RPMI8226 (cell line): Measurements from ENCODE around the gene EXOG.

Experiments
- DNase-seq: peaks from one replicate; pipeline ENCODE4 v3.0.0-alpha.2; 2015

EXOG gene

GRCh38 chr3:38511546-38511945 lies 15.4 kb downstream of the EXOG start:
- DNase-seq, result no peak

GRCh38 chr3:38515367-38515766 lies 19.2 kb downstream of the EXOG start:
- DNase-seq, result no peak

- no peak for DNase-seq
Measured at GRCh38 chr3:38516669-38517068, 20.5 kb downstream of the EXOG start.

GRCh38 chr3:38519000-38519399 lies 22.9 kb downstream of the EXOG start:
- no peak for DNase-seq

GRCh38 chr3:38519651-38520050 lies 23.5 kb downstream of the EXOG start:
- DNase-seq, result no peak

- DNase-seq, result peak; percentile 69
Measured at GRCh38 chr3:38521391-38521987, 25.3 kb downstream of the EXOG start.

GRCh38 chr3:38522002-38522401 lies 25.9 kb downstream of the EXOG start:
- no peak for DNase-seq

GRCh38 chr3:38524141-38524739 lies 28.1 kb downstream of the EXOG start:
- DNase-seq, result no peak

- DNase-seq, result no peak
Measured at GRCh38 chr3:38526792-38527191, 30.7 kb downstream of the EXOG start.

GRCh38 chr3:38528457-38528856 lies 32.3 kb downstream of the EXOG start:
- peak; percentile 40 for DNase-seq

- DNase-seq, result no peak
Measured at GRCh38 chr3:38532529-38532928, 36.4 kb downstream of the EXOG start.

- no peak for DNase-seq
Measured at GRCh38 chr3:38533285-38533976, 37.3 kb downstream of the EXOG start.

- no peak for DNase-seq
Measured at GRCh38 chr3:38534180-38534579, 38.0 kb downstream of the EXOG start.

- no peak for DNase-seq
Measured at GRCh38 chr3:38534604-38535003, 38.5 kb downstream of the EXOG start.

- DNase-seq, result no peak
Measured at GRCh38 chr3:38536671-38537070, 40.5 kb downstream of the EXOG start.

- no peak for DNase-seq
Measured at GRCh38 chr3:38538773-38539353, 42.7 kb downstream of the EXOG start.

GRCh38 chr3:38541806-38542205 lies 45.7 kb downstream of the EXOG start:
- DNase-seq, result no peak

- no peak for DNase-seq
Measured at GRCh38 chr3:38542401-38543298, 46.5 kb downstream of the EXOG start.

- no peak for DNase-seq
Measured at GRCh38 chr3:38543586-38543985, 47.4 kb downstream of the EXOG start.

- no peak for DNase-seq
Measured at GRCh38 chr3:38544926-38545325, 48.8 kb downstream of the EXOG start.

- no peak for DNase-seq
Measured at GRCh38 chr3:38545550-38545949, 49.4 kb downstream of the EXOG start.

GRCh38 chr3:38545983-38546382 lies 49.8 kb downstream of the EXOG start:
- DNase-seq, result no peak
